ENCODE results near the gene LEP.
A peak's percentile ranks its signal among the peaks of the same experiment; 100 is the strongest.

LEP gene

DNA sequence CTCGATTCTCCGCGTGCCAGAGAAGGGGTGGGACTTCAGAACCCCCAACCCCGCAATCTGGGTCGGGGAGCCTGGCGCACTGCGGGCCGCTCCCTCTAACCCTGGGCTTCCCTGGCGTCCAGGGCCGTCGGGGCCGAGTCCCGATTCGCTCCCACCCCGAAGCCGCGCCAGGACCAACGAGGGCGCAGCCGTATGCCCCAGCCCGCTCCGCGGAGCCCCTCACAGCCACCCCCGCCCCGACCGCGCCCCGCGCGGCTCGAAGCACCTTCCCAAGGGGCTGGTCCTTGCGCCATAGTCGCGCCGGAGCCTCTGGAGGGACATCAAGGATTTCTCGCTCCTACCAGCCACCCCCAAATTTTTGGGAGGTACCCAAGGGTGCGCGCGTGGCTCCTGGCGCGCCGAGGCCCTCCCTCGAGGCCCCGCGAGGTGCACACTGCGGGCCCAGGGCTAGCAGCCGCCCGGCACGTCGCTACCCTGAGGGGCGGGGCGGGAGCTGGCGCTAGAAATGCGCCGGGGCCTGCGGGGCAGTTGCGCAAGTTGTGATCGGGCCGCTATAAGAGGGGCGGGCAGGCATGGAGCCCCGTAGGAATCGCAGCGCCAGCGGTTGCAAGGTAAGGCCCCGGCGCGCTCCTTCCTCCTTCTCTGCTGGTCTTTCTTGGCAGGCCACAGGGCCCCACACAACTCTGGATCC is at the start of gene LEP:
TSS of gene LEP (plus strand) at position 583 of the 691 bp plus-strand sequence. CDS start 10,741 bp downstream, outside the sequence.
- ATAC-seq: no peak

DNA sequence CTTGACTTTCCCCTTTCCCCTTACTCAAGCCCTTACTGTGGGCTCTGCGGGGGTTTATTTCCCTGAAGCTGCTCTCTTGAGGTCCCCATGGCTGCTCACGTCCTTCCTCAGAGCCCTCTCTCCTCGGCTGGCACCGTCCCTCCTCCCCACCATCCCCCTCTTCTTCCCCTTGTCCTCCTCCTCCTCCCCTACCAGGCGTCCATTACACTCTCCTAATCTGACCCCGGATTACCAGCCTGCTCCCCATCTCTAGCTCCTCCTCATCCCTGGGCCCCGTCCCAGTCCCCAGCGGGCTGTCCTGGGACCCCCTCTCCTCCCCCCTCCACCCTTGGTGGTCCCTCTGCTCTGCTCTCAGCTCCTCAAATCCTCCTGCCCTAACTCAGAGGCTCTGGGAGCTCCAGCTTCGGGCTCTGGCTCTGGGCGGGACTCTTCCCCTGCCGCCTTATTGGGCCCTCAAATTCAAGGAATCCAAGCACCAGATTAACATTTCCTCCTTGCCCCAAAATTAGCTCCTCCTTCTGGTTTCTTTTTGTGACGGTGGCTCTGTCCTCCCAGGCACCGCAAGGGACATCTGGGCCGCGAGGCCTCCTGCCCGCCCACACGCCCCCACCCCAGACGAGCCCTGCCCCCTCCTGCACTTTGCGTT is 48.5 kb upstream of the LEP start:
- no peak for ATAC-seq

DNA sequence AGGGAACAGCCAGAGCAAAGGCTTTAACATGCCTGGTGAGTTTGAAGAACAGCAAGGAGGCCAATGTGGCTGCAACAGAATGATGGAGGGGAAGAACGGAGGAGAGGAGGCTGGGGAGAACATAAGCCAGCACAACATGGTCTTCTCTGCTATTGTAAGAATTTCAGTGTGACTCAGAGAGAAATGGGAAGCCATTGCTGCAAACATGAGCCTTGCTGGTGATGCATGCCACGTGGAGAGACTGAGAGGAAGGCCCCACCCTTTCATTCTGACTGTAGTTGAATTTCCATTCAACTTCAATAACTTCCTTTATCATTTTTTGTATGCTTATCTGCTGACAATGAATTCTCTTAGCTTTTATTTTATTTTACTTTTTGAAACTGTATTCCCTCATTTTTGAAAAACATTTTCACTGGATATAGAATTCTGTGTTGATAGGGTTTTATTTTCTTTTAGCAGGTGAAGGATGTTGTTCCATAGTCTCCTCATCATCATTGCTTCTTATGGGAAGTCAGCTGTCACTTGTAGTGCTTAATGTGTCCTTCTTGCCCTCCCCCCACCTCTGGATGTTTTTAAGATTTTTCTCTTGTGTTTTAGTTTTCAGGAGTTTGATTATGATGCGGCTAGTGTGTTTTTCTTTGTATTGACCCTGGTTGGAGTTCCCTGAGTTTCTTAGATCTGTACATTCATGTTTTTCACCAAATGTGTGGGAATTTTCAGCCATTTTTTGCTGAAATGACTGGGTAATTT is 46.4 kb upstream of the LEP start:
- peak in 1 of 2 donors; percentile 45 for ATAC-seq

DNA sequence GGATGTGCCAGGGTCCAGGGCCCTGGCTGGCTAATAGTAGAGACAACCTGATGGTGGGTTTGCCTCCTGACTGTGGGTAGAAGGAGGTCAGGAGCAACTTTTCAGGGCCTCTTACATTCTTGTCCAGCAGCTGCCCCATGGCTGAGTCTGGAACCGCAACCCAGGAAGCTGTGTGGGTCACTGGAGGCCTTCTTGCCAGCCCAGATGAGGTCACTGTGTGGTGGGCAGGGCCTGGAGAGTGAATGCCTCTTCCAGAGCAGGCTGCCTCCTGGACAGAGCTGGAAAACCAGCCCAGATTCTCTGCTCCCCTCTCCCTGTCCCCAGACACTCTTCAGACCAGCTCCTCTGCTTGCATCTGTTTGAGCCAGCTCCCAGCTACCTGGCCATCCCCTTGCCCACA is 43.5 kb upstream of the LEP start:
- ATAC-seq: no peak

DNA sequence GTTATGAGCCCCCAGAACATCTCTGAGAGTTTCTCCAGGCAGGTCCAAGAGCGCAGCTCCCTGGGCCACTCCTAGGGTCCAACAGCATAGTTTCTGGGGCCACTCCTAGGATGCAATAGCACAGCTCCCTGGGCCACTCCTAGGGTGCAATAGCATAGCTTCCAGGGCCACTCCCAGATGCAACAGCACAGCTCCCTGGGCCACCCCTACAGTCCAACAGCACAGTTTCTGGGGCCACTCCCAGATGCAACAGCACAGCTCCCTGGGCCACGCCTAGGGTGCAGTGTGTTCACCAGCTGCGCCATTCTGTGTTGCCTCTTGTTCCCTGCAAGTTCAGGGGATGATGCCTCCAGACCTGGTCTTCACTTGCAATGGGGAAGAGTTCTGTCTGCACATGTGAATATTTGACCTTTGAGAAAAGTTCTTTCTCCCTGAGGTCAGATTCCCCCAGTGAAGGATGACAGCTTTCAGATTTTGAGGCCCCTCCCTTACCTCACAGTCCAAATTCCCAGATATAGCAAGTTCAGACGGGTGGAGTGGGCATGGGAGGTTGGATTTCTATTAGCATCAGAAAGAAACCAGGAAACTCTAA is 43.0 kb upstream of the LEP start:
- ATAC-seq: no peak

DNA sequence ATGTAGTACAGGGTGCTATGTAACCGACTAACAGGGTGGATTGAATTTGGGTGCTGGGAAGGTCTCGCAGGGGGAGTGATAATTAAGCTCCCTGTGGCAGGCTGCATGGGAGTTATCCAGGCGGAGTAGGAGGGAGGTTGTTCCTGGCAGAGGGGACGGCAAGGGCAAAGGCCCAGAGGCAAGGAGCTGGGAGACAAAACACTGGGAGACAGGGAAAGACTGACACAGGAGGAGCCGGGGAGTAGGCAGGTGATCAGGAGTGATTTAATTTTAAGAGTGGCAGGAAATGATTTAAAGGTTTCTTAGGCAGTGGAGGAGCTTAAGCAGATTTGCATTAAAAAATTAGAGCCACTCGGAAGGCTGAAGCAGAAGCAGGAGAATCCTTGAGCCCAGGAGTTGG is 40.7 kb upstream of the LEP start:
- ATAC-seq: no peak

DNA sequence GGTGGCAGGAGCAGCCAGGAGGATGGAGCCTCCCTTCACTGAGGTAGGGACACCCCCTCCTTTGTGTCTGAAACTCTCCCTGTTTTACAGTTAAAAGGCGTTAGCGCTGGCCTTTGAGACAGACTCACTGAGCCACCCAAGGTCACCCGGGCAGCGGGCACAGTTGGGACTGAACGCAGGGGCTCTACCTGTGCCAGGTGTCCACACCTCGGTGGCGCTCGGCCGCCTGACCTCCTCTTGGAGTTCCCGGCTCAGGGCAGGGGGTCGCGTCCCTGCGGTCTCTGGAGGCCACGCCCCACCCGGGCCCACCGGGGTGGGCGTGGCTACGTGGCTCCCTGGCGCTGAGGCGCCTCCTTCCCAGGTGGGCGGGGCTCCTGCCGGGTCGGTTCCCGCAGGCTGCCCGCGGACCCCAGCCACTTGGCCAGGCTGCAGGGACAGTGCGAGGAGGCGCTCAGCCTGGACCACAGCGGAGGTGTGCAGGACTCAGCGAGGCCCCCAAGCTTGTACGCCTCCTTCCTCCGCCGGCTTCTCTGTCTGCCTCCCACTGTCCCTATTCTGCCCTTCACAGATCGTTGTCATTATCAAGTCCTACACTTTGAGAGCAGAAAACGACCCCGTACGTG is 39.9 kb upstream of the LEP start:
- no peak for ATAC-seq

DNA sequence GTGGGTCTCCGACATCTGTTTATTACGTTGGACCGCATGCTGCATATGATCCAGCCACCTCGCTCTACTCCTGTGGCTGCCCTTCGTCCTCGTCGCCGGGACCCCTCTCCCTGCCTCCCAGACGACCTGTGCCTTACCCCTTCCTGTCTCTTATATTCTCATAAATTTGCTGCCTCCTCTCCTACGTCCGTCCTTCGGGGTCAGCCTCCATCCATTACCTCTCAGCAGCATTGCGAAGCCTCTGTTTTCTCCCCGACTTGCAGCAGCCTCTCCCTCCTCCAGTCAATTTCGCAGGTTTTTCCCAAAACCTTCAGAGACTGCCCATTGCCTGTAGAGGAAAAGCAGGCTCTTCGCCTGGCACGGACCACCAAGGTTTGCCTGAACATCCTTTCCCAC is 39.4 kb upstream of the LEP start:
- ATAC-seq: no peak

DNA sequence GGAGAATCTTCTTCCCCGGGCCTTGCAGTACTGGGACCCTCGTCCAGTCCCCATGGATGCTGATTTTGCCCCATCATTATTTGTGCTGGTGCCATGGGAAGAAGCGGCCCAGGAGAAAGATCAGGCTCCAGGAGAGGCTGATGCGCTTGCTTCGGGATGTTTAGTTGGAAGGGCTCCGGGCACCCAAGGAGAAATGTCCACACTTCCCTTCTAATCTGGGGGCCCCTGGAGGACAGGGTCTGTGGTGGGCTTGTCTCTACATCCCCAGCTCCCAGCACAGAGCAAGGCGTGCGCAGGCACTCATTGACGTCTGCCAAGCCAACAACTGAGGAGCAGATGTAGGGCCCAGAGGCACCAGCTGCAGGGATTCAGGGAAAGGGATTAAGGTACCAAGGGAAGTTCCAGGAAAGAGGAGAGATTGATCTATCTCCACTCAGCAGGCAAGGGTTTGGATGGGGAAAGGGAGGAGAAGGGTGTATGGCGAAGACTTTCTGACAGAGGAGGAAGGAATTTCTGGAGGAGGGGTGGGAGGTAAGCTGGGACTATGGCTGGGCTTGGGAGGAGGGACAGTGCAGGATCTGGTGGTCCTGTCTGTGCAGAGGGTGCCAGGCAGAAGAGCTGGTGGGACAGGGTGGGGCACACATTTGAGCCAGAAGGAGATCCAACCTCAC is 38.7 kb upstream of the LEP start:
- no peak for ATAC-seq

DNA sequence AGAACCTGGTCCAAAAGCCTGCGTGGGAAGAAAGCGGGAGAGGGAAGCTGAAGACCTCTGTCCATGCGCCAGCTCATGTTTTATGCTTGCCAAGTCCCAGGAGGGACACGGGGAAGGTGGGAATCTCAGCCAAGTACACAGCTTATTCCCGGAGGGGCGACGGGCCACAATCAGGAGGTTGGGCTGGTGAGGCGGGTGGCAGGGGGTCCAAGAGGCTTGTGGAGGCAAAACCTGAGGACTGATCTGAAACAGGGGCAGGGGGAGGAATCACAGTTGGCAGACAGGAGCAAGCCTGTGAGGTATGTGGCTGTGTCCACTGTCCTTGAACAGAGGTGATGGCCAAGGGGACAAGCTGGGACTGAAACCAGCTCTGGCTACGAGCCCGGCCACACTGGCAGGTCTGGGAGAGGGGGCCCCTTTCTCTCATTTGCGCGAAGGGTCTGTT is 38.0 kb upstream of the LEP start:
- no peak for ATAC-seq

DNA sequence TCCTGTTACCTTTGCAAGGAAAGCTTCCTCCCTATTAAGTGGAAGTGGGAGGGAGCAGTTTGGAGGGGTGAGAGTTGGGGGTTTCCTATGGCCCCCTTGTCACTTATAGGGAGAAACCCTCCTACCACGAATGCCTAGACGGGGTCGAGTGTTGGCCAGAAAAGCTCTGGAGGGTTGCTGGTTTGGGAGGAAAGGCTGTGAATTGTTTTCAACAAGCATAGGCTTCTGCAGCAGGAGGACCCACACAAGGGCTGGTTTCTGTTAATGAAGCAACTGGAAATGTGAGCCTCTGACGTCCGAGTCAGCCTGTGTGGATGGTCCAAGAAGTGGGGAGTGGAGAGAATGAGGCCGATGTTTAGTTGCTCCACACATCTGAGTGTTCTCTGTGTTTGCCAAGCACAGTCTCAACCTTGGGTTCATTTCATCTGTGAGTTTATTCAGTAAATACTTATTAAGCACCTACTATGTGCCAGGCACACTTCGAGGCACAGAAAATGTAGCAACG is 37.3 kb upstream of the LEP start:
- no peak for ATAC-seq

DNA sequence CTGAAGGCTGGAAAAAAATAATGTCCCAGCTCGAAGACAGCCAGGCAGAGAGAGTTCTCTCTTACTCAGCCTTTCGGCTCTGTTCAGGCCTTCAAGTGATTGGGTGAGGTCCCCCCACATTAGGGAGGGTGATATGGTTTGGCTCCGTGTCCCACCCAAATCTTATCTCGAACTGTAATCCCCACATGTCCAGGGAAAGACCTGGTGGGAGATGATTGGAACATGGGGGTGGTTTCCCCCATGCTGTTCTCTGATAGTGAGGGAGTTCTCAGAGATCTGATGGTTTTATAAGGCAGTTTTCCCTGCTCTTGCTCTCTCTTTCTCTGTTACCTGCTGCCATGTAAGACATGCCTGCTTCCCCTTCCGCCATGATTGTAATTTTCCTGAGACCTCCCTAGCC is 36.6 kb upstream of the LEP start:
- no peak for ATAC-seq

DNA sequence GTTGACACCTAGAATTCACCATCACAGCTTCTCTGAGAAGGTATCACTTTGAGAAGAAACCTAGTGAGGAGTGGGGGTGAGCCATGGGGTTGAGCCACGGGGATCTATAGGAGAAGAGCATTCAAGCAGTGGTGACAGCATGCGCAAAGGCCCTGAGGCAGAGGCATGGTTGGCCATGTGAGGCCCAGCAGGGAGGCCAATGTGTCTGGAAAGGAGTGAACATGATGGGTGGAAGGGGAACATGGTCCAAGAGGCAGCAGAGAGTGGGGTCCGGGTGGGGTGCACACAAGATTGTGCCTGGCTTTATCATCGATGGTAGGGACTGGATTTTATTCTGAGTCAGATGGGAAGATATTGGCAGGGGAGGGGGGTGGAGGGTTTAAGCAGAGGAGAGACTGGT is 36.0 kb upstream of the LEP start:
- no peak for ATAC-seq

DNA sequence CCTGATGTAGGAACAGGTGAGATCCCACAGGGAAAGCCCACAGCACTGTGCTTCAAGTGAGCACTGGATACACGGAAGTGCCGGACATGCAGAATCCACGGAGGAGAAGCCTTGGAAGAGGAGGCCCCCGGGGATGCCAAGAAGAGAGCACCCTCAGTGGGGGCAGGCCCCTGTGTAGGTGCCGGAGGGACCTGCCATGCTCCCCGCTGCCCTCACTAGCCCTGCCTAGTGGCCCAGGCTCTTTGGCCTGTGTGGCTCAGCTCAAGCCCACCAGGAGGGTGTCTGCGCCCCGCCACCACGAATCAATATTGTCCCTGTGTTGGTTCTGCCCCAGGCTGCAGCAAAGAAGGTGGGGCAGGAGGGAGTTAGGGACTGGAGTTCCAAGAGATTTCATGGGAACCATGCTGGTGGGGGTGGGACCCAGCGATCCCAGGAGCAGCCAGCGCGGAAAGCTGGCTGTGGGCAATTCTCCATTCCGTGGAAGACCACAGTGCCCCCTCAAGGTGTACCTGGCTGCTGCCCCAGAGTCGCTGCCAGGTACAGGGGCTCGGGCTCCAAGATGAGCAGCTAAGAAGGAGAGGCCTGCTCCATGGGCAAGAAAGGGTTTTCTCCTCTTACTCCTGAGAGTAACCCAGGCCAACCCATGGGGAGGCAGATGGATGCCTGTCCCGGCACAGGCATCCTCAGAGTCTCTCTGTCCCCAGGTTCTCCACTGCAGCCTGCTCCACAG is 34.9 kb upstream of the LEP start:
- no peak for ATAC-seq

DNA sequence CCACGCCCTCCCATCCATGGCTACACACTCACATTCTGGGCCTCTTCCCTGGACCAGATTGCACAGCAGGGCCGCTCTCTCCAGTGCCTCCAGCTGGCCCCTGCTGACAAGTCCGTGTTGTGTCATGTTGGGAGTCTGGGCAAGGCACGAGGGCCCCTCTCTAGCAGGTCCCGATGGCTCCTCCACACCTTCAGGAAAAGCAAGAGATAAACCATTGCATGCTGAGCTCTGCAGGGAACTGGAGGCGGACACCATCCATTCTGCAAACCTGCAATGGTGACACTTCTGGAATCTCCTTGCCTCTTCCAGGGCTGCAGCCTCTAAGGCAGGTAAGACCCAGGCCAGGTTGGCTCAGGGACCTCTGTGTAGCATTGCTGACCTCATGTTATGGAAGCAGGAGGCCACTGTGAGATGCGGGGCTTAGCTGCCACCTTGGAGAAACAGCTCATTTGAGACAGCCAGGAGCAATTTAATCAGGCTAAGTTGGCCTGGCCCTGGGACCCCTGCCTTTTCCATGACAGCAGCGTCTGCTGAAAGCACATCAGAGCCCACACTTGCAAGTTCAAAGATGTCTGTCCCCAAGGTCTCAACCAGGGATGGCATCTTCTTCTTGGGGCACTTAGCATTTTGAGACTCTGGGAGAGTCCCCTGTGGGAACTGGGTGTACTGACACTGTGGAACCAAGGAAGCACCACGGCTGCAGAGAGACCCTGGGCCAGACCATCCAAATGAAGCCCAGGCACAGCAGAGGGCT is 34.2 kb upstream of the LEP start:
- ATAC-seq: no peak

DNA sequence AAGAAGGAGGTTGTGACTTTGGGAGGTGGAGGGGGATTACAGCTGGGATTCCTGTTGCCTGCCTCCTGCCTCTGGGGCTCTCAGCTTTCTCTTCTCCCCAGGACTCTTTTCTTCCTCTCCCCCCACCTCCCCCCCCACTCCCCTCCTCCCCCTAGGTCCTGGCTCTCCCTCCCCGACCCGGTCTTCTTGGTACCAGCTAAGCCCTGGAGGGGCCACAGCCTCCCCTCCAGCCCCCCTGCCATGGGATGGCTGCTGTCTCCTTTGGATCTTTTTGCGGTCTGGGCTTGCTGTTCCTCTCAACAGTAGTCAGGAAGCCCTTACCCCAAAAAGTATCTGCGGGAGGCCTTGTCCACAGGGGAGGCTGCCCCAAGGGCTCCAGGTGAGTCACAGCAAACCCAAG is 33.5 kb upstream of the LEP start:
- ATAC-seq: no peak

DNA sequence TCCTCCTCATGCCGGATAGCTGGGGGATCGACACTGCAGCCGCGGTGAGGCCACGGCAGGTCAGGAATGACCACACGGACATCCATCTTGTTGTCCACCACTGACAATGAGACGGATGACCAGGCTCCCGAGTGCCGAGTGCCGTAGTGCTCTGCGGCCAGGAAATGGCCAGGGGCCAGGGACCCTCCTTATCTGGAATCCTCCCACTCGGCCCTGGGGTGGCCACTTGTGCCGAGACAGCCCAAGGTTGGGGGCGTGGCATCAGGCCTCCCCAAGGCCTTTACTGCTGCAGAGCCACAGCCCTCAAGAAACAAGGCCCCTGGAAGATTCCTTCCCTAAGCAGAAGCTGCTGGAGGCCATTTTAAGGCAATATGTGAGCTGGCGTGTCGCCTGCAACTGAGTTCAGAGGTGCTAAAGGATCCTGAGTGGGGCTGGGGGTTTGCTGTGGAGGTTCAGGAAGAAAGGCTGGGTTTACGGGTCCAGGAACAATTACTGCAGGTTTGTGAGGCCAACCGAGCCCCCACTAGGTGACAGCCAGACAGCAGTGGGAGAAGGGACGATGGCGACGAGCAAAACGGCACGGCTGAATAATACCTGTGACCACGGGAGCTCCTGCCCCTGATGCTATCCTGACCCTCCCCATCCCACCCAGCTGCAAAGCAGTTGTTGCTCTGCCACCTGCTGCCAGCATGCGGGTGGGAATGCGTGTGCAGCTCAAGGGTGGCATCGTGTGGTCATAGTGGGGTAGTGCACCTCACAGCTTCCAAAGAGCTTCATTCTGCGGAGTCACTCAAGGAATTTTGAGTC is 31.6 kb upstream of the LEP start:
- ATAC-seq: peak; percentile 69 to 70

DNA sequence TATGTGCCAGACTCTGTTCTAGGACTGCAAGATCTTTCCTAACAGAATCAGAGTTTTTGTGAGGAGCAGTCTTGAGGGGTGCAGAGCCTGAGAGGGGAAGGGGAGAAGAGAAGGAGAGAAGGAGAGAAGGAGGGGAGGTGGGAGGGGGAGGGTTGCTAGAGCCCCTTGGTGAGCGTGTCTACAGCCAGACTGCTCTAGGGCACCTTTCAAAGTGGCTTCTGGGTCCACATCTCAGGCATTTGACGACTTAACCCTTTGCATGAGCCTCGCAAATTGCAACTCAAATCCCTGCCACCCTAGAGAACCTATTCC is 31.1 kb upstream of the LEP start:
- no peak for ATAC-seq

DNA sequence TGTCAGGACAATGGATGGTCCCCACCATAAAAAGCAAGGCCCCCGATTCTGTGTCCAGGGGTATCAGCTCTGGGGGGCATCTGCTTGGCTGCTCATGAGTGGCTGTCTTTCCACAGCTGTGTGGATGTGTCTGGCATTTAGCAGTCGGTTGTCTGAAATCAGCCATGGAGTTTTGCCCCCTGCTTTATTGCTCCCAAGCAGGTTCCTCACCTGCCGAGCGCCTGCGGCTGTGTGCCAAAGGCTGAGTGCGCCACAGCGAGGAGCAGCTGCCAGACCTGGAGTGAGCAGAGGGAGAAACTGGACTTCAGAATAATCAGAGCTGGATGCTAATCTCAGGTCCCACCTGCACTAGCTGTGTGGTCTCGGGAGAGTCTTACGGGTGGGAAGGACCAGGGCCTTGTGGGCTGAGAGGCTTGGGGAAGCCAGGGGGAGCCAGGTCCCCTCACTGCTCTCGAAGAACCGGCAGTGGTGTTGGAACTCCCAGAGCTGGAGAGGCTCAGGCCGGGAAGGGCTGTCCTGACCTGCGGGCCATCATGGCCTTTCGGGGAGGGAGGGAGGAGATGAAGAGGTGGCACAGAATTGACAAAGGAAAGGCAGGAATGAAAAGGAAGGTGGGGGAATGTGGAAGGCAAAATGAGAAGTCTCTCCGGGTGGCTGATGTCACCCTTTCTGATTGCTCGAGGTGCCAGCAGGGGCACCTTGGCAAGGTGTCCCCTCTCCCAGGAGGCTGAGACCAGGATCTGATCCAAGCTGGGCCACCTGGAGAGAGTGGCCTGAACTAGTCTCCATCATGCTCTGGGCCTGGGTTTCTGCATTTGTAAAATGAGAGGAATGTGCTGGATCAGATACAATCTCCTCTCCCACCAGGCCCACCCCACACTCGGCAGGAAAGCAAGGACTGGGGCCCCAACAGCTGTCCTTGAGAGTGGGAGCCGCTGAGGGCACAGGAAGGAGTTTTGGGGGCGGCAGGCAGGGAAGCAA is 30.2 kb upstream of the LEP start:
- ATAC-seq: no peak
